ENCODE measurements around the gene SYS1. TPM values are rescaled to one million over a fixed set of nuclear protein-coding genes. Genes with fewer than 3 reads are reported as not detected.

The SYS1 gene
- total and polyA plus RNA-seq, 2 experiments from 2014 or later: 7.9 to 21.5 TPM

DNA sequence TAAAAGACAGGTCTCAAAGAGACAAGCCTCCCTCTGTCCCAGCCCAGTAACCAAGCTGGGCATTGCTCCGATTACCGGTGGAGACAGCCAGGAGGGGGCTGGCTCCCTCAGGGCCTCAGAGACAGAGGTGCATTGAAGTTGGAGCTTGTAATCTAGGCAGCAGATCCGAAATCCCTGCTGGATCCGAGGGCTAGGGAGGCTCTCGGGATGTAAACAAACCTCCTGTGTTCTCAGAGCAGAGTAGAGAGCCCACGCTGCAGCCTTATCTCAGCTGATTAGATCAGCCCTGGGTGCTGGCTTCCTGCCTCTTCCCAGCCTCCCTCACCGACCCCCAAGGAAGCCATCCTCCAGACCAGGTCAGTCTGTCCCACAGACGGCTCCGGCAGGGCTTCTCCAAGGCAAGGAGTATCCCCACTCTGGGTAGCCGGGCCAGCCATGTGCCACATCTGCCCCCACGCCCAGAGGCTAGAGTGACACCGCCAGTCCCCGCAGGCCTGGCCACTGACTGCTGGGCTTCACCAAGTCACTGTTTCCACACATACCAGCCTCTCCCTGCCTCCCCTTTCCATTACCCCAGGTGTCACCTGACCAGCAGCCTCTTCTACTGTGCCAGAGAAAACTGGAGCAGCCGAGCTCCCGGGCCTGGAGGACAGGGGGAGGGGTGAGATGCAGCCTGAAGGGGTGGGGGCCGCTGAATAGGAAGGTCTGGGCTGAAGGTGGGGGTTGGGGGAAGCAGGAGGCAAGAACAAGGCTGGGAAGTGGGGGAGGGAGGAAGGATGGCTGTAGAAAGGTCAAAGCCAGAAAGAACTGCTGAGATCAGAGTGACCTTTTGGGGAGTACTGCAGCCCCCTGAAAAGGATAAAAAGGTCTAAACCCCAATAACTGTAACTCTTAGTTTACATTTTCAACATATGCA, 20.8 kb upstream of the SYS1 start:
- 0 out of 2 replicates have a peak, but pooled peaks cover 2% of the 10 kb centered on the region for H4K20me1 ChIP-seq (replicated peaks; ENCODE audit: insufficient read depth)
- H3K9me2 ChIP-seq (ENCODE audit: insufficient read depth): no peaks in the 10 kb centered on the region
- H3F3A ChIP-seq (replicated peaks; ENCODE audit: low read depth): 0 out of 2 replicates have a peak, but pooled peaks cover 8% of the 10 kb centered on the region
- peaks cover 4% of the 10 kb centered on the region; the same call in 1 of the 2 replicates for H3K27me3 ChIP-seq (ENCODE audit: insufficient read depth)
- peaks cover 17% of the 10 kb centered on the region for H3K27me3 Mint-ChIP-seq (ENCODE audit: insufficient read depth, low read depth, poor library complexity)
- peak overlapping the region; percentile 71 for H3K4me3 Mint-ChIP-seq
- H3K4me3 ChIP-seq: peak overlapping the region; percentile 46
- ATAC-seq: peak; percentile 66
- peaks cover 100% of the 10 kb centered on the region for H3K4me1 Mint-ChIP-seq
- H2AFZ ChIP-seq: peak overlapping the region; percentile 47; the same call in 1 of the 2 replicates
- peak overlapping the region; percentile 96 for H3K27ac Mint-ChIP-seq
- no peaks in the 10 kb centered on the region for H3K36me3 ChIP-seq (ENCODE audit: insufficient read depth)
- H3K36me3 Mint-ChIP-seq (ENCODE audit: low read depth): peaks cover 18% of the 10 kb centered on the region
- peak overlapping the region; percentile 96 for H3K27ac ChIP-seq (ENCODE audit: low read depth)
- no peaks in the 10 kb centered on the region for H3K9me3 Mint-ChIP-seq
- peak overlapping the region; percentile 98 for H3K4me2 ChIP-seq
- peaks cover 86% of the 10 kb centered on the region for H3K4me1 ChIP-seq (ENCODE audit: insufficient read depth)
- peak; percentile 87 for DNase-seq (ENCODE audit: low spot score)
- TF ChIP-seq CREB1 (CRISPR knock-in tag; IDR thresholded peaks at IDR 0.05; ENCODE audit: low read depth) (peak; percentile 37; the same call in 1 of the 2 replicates), NANOG (IDR thresholded peaks at IDR 0.05; ENCODE audit: borderline replicate concordance) (no peak), POLR2AphosphoS5 (IDR thresholded peaks at IDR 0.05; ENCODE audit: low read depth) (peak; percentile 35)
- H3K79me2 ChIP-seq (replicated peaks; ENCODE audit: insufficient read depth): peaks cover 93% of the 10 kb centered on the region

DNA sequence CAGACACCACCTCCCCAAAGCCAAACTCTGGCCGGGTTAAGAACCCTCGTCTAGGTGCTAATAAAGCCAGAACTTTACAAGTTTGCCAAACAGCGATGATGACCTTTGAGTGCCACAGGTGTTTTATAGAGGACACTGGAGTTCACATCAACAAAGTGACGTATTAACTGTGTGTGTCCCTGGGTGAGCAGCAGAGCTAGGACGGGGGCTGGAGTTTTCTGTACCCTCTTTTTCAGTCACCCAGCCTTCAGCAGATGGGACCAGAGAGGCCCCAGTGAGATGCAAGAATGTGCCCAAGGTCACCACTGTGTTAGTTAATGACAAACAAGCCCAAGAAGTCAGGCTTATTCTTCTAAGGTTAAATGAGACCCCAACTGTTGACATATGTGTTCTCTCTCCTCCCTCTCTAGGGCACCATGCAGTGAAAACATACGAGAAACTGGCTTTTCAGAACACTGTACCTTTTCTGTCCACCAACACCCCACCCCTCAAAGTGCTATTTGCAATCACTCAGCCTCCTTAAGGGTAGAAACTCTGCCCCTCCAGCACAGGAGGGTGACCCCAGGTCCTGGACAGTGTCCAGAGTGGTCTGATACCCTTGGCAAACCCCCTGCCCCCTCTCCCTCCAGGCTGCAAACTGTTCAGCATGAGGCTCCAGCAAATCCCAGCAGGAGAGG, 20.0 kb upstream of the SYS1 start:
- H3K27ac ChIP-seq (ENCODE audit: low read depth): peak overlapping the region; percentile 96
- H3K27me3 Mint-ChIP-seq (ENCODE audit: insufficient read depth, low read depth, poor library complexity): peaks cover 17% of the 10 kb centered on the region
- no peak for ATAC-seq
- TF ChIP-seq POLR2AphosphoS5 (IDR thresholded peaks at IDR 0.05; ENCODE audit: low read depth) (no peak), STAT1 (IDR thresholded peaks at IDR 0.05; ENCODE audit: unreplicated experiment) (no peak), ZNF331 (CRISPR knock-in tag; IDR thresholded peaks at IDR 0.05; ENCODE audit: low read depth) (no peak), JUNB (IDR thresholded peaks at IDR 0.05; ENCODE audit: unreplicated experiment) (no peak), CREB1 (CRISPR knock-in tag; IDR thresholded peaks at IDR 0.05; ENCODE audit: low read depth) (no peak), EZH2 (IDR thresholded peaks at IDR 0.05; ENCODE audit: low read depth, unreplicated experiment) (no peak)
- TF ChIP-seq, protein P1, sequence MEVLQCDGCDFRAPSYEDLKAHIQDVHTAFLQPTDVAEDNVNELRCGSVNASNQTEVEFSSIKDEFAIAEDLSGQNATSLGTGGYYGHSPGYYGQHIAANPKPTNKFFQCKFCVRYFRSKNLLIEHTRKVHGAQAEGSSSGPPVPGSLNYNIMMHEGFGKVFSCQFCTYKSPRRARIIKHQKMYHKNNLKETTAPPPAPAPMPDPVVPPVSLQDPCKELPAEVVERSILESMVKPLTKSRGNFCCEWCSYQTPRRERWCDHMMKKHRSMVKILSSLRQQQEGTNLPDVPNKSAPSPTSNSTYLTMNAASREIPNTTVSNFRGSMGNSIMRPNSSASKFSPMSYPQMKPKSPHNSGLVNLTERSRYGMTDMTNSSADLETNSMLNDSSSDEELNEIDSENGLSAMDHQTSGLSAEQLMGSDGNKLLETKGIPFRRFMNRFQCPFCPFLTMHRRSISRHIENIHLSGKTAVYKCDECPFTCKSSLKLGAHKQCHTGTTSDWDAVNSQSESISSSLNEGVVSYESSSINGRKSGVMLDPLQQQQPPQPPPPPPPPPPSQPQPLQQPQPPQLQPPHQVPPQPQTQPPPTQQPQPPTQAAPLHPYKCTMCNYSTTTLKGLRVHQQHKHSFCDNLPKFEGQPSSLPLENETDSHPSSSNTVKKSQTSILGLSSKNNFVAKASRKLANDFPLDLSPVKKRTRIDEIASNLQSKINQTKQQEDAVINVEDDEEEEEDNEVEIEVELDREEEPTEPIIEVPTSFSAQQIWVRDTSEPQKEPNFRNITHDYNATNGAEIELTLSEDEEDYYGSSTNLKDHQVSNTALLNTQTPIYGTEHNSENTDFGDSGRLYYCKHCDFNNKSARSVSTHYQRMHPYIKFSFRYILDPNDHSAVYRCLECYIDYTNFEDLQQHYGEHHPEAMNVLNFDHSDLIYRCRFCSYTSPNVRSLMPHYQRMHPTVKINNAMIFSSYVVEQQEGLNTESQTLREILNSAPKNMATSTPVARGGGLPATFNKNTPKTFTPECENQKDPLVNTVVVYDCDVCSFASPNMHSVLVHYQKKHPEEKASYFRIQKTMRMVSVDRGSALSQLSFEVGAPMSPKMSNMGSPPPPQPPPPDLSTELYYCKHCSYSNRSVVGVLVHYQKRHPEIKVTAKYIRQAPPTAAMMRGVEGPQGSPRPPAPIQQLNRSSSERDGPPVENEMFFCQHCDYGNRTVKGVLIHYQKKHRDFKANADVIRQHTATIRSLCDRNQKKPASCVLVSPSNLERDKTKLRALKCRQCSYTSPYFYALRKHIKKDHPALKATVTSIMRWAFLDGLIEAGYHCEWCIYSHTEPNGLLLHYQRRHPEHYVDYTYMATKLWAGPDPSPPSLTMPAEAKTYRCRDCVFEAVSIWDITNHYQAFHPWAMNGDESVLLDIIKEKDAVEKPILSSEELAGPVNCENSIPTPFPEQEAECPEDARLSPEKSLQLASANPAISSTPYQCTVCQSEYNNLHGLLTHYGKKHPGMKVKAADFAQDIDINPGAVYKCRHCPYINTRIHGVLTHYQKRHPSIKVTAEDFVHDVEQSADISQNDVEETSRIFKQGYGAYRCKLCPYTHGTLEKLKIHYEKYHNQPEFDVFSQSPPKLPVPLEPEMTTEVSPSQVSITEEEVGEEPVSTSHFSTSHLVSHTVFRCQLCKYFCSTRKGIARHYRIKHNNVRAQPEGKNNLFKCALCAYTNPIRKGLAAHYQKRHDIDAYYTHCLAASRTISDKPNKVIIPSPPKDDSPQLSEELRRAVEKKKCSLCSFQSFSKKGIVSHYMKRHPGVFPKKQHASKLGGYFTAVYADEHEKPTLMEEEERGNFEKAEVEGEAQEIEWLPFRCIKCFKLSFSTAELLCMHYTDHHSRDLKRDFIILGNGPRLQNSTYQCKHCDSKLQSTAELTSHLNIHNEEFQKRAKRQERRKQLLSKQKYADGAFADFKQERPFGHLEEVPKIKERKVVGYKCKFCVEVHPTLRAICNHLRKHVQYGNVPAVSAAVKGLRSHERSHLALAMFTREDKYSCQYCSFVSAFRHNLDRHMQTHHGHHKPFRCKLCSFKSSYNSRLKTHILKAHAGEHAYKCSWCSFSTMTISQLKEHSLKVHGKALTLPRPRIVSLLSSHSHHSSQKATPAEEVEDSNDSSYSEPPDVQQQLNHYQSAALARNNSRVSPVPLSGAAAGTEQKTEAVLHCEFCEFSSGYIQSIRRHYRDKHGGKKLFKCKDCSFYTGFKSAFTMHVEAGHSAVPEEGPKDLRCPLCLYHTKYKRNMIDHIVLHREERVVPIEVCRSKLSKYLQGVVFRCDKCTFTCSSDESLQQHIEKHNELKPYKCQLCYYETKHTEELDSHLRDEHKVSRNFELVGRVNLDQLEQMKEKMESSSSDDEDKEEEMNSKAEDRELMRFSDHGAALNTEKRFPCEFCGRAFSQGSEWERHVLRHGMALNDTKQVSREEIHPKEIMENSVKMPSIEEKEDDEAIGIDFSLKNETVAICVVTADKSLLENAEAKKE (CRISPR knock-in tag; IDR thresholded peaks at IDR 0.05): no peak
- TF ChIP-seq, protein P2, sequence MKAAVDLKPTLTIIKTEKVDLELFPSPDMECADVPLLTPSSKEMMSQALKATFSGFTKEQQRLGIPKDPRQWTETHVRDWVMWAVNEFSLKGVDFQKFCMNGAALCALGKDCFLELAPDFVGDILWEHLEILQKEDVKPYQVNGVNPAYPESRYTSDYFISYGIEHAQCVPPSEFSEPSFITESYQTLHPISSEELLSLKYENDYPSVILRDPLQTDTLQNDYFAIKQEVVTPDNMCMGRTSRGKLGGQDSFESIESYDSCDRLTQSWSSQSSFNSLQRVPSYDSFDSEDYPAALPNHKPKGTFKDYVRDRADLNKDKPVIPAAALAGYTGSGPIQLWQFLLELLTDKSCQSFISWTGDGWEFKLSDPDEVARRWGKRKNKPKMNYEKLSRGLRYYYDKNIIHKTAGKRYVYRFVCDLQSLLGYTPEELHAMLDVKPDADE (IDR thresholded peaks at IDR 0.05): no peak
- TF ChIP-seq, protein P3, sequence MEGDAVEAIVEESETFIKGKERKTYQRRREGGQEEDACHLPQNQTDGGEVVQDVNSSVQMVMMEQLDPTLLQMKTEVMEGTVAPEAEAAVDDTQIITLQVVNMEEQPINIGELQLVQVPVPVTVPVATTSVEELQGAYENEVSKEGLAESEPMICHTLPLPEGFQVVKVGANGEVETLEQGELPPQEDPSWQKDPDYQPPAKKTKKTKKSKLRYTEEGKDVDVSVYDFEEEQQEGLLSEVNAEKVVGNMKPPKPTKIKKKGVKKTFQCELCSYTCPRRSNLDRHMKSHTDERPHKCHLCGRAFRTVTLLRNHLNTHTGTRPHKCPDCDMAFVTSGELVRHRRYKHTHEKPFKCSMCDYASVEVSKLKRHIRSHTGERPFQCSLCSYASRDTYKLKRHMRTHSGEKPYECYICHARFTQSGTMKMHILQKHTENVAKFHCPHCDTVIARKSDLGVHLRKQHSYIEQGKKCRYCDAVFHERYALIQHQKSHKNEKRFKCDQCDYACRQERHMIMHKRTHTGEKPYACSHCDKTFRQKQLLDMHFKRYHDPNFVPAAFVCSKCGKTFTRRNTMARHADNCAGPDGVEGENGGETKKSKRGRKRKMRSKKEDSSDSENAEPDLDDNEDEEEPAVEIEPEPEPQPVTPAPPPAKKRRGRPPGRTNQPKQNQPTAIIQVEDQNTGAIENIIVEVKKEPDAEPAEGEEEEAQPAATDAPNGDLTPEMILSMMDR (conservative IDR thresholded peaks at IDR 0.05; ENCODE audit: low read depth in 2 of 2): no peak

More for the DNA sequence above, 20.0 kb upstream of the SYS1 start:
- Histone ChIP-seq H3K4me3 (peak overlapping the region; percentile 46), H3F3A (replicated peaks; ENCODE audit: low read depth) (0 out of 2 replicates have a peak, but pooled peaks cover 8% of the 10 kb centered on the region), H2AFZ (no peak overlapping the region), H3K4me1 (ENCODE audit: insufficient read depth) (peaks cover 87% of the 10 kb centered on the region), H3K79me2 (replicated peaks; ENCODE audit: insufficient read depth) (peaks cover 93% of the 10 kb centered on the region), H3K9me2 (ENCODE audit: insufficient read depth) (no peaks in the 10 kb centered on the region), H4K20me1 (replicated peaks; ENCODE audit: insufficient read depth) (no peaks in the 10 kb centered on the region), H3K36me3 (ENCODE audit: insufficient read depth) (no peaks in the 10 kb centered on the region), H3K4me2 (peak overlapping the region; percentile 98), H3K27me3 (ENCODE audit: insufficient read depth) (peaks cover 9% of the 10 kb centered on the region; the same call in 1 of the 2 replicates)
- no peak for DNase-seq (ENCODE audit: low spot score)
- Mint-ChIP-seq H3K4me3 (peak overlapping the region; percentile 71), H3K36me3 (ENCODE audit: low read depth) (peaks cover 18% of the 10 kb centered on the region), H3K9me3 (no peaks in the 10 kb centered on the region), H3K4me1 (peaks cover 96% of the 10 kb centered on the region), H3K27ac (peak overlapping the region; percentile 96)
